IMR-90 (cell line): ENCODE measurements around the gene BICD1. TPM values are rescaled to one million over a fixed set of nuclear protein-coding genes. Genes with fewer than 3 reads are reported as not detected.

Experiments
- ATAC-seq: fragments of 200-7000 bp; cut with Tn5 transposase; 2 replicates; pipeline ENCODE4 v1.9.1; 2020; ENCODE audit warnings: low read depth, mild to moderate bottlenecking, moderate library complexity
- BruUV-seq: library from RNA; stranded (reverse); fragments of 400-500 nt; replicated peaks from 2 replicates; lab custom pipeline; 2021; lab: Mats Ljungman, UMichigan
- CTCF ChIA-PET: fragments of 300-600 bp; formaldehyde crosslinking; extraction: SDS; loops from one replicate; lab custom pipeline; 2021; ENCODE audit warnings: antibody characterized with exemption; lab: Yijun Ruan, JAX
- POLR2A ChIA-PET: fragments of 300-600 bp; sonication (Branson Sonifier 250); formaldehyde crosslinking; loops from one replicate; lab custom pipeline; 2022; ENCODE audit warnings: antibody characterized with exemption; ENCODE audit not compliant: unreplicated experiment; lab: Charles Lee
- DNase-seq: peaks from one replicate; pipeline ENCODE4 v3.0.0; 2013
- H2AFZ ChIP-seq: replicated peaks from 2 replicates; pipeline ENCODE3; 2013; ENCODE audit warnings: low read length, mild to moderate bottlenecking; ENCODE audit not compliant: poor library complexity
- H2AK5ac ChIP-seq: 2 replicates; pipeline ENCODE4 v1.6.1; 2013; ENCODE audit warnings: low read depth, low read length, inconsistent platforms
- H2AK9ac ChIP-seq: replicated peaks from 2 replicates; pipeline ENCODE3; 2013; ENCODE audit warnings: mild to moderate bottlenecking, low read depth, low read length, moderate library complexity; ENCODE audit not compliant: poor library complexity
- H2BK120ac ChIP-seq: 2 replicates; pipeline ENCODE4 v1.6.1; 2013; ENCODE audit warnings: low read depth, low read length, inconsistent platforms
- H2BK15ac ChIP-seq: 3 replicates; pipeline ENCODE4 v1.6.1; 2013; ENCODE audit warnings: low read depth, low read length, inconsistent platforms
- H2BK20ac ChIP-seq: 2 replicates; pipeline ENCODE4 v1.6.1; 2013; ENCODE audit warnings: low read depth, mild to moderate bottlenecking, inconsistent platforms, low read length, moderate library complexity
- H2BK5ac ChIP-seq: 2 replicates; pipeline ENCODE4 v1.6.1; 2013; ENCODE audit warnings: mild to moderate bottlenecking, low read depth, low read length, inconsistent platforms; ENCODE audit not compliant: poor library complexity, severe bottlenecking
- H3K14ac ChIP-seq: replicated peaks from 2 replicates; pipeline ENCODE4 v1.6.1; 2013; ENCODE audit warnings: low read depth, low read length, inconsistent platforms
- H3K18ac ChIP-seq: 2 replicates; pipeline ENCODE4 v1.6.1; 2013; ENCODE audit warnings: low read depth, low read length, control low read depth
- H3K23ac ChIP-seq: 2 replicates; pipeline ENCODE4 v1.6.1; 2013; ENCODE audit warnings: low read depth, low read length, inconsistent platforms
- H3K27ac ChIP-seq: 2 replicates; pipeline ENCODE4 v1.5.1; 2013; ENCODE audit warnings: mild to moderate bottlenecking, control low read depth, low read length; ENCODE audit not compliant: insufficient read depth
- H3K27me3 ChIP-seq: 2 replicates; pipeline ENCODE4 v1.6.1; 2013; ENCODE audit warnings: low read length; ENCODE audit not compliant: control insufficient read depth, insufficient read depth
- H3K36me3 ChIP-seq: 2 replicates; pipeline ENCODE4 v1.6.1; 2013; ENCODE audit warnings: low read length, mixed read lengths; ENCODE audit not compliant: control insufficient read depth, insufficient read depth
- H3K4ac ChIP-seq: 2 replicates; pipeline ENCODE4 v1.6.1; 2013; ENCODE audit warnings: low read depth, low read length, inconsistent platforms
- H3K4me1 ChIP-seq: 2 replicates; pipeline ENCODE4 v1.6.1; 2013; ENCODE audit warnings: low read length, mixed read lengths; ENCODE audit not compliant: control insufficient read depth, insufficient read depth
- H3K4me2 ChIP-seq: 2 replicates; pipeline ENCODE4 v1.6.1; 2013; ENCODE audit warnings: low read depth, mild to moderate bottlenecking, control low read depth, low read length, moderate library complexity
- H3K4me3 ChIP-seq: 2 replicates; pipeline ENCODE4 v1.5.1; 2013; ENCODE audit warnings: low read depth, mild to moderate bottlenecking, control low read depth, low read length, moderate library complexity; ENCODE audit not compliant: insufficient read depth
- H3K56ac ChIP-seq: 2 replicates; pipeline ENCODE4 v1.6.1; 2013; ENCODE audit warnings: low read length, inconsistent platforms; ENCODE audit not compliant: insufficient read depth; ENCODE audit errors: extremely low read depth
- H3K79me1 ChIP-seq, 2 experiments: 2 replicates each; pipeline ENCODE4 v1.6.1; 2013; ENCODE audit warnings: low read length in 2 of 2, inconsistent platforms in 1 of 2, low read depth in 1 of 2
- H3K9ac ChIP-seq: 2 replicates; pipeline ENCODE4 v1.6.1; 2013; ENCODE audit warnings: low read depth, low read length, control low read depth
- H3K9me1 ChIP-seq: 2 replicates; pipeline ENCODE4 v1.6.1; 2013; ENCODE audit warnings: low read length, inconsistent platforms; ENCODE audit not compliant: insufficient read depth
- H3K9me3 ChIP-seq: 2 replicates; pipeline ENCODE4 v1.6.1; 2013; ENCODE audit warnings: low read length; ENCODE audit not compliant: control insufficient read depth, insufficient read depth
- H4K20me1 ChIP-seq: 2 replicates; pipeline ENCODE4 v1.6.1; 2013; ENCODE audit warnings: low read length, inconsistent platforms; ENCODE audit not compliant: insufficient read depth
- H4K5ac ChIP-seq: 2 replicates; pipeline ENCODE4 v1.6.1; 2013; ENCODE audit warnings: mild to moderate bottlenecking, low read depth, low read length, control low read depth
- H4K8ac ChIP-seq, 2 experiments: 2 replicates each; pipeline ENCODE4 v1.6.1; 2013; ENCODE audit warnings: low read depth in 2 of 2, low read length in 2 of 2, control low read depth in 1 of 2, inconsistent platforms in 1 of 2
- H4K91ac ChIP-seq: 2 replicates; pipeline ENCODE4 v1.6.1; 2013; ENCODE audit warnings: low read depth, low read length, inconsistent platforms; ENCODE audit not compliant: insufficient read depth
- CEBPB ChIP-seq: IDR thresholded peaks from 2 replicates; pipeline ENCODE4 v1.6.1; 2012; ENCODE audit warnings: low read depth, low read length, improper control_type of control experiment
- CTCF ChIP-seq: conservative IDR thresholded peaks from 2 replicates; pipeline ENCODE4 v1.5.1; 2012; ENCODE audit warnings: mild to moderate bottlenecking, low read depth, low read length, improper control_type of control experiment
- ELK1 ChIP-seq: fragments of 150-350 bp; IDR thresholded peaks from 2 replicates; pipeline ENCODE4 v1.6.1; 2016; ENCODE audit warnings: low read depth, mild to moderate bottlenecking, low read length, moderate library complexity, borderline replicate concordance
- FOS ChIP-seq: fragments of 150-350 bp; IDR thresholded peaks from 2 replicates; pipeline ENCODE4 v1.6.1; 2016; ENCODE audit warnings: low read depth, low read length
- MAFK ChIP-seq: IDR thresholded peaks from 2 replicates; pipeline ENCODE4 v1.6.1; 2012; ENCODE audit warnings: low read depth, low read length, improper control_type of control experiment
- MAZ ChIP-seq: IDR thresholded peaks from 2 replicates; pipeline ENCODE4 v1.6.1; 2012; ENCODE audit warnings: low read depth, mild to moderate bottlenecking, low read length, improper control_type of control experiment, moderate library complexity, borderline replicate concordance
- RAD21 ChIP-seq: IDR thresholded peaks from 2 replicates; pipeline ENCODE4 v1.6.1; 2012; ENCODE audit warnings: low read length, improper control_type of control experiment
- RFX5 ChIP-seq: IDR thresholded peaks from 2 replicates; pipeline ENCODE4 v1.8.0; 2012; ENCODE audit warnings: low read depth, mild to moderate bottlenecking, low read length, moderate library complexity
- SMC3 ChIP-seq: fragments of 150-350 bp; IDR thresholded peaks from 2 replicates; pipeline ENCODE4 v1.6.1; 2016; ENCODE audit warnings: low read depth, mild to moderate bottlenecking, antibody characterized with exemption, low read length, moderate library complexity
- WGBS, 2 experiments: methylation state at CpG; one replicate each; pipeline versions ENCODE4 v1.1.5 to v1.1.7; 2013; ENCODE audit warnings: missing lambda C conversion rate in 2 of 2; ENCODE audit not compliant: insufficient read length in 1 of 2; ENCODE audit errors: extremely low coverage in 2 of 2; 5-methylcytosine and 5-hydroxymethylcytosine counted together
- dilution Hi-C: fragments of 300-500 bp; cut with HindIII; formaldehyde crosslinking; loops from one replicate; pipeline ENCODE4 v1.14.3; 2018; ENCODE audit warnings: low sequenced_read_pairs; ENCODE audit not compliant: unreplicated experiment
- in situ Hi-C: fragments of 300-500 bp; cut with MboI; formaldehyde crosslinking; loops from 3 replicates; pipeline ENCODE4 v1.14.3; 2019; ENCODE audit warnings: low sequenced_read_pairs, inconsistent platforms, mixed read lengths
- intact Hi-C: fragments of 100-400 bp; cut with micrococcal nuclease; formaldehyde crosslinking; loops from 2 replicates; pipeline ENCODE4 v1.10.0; 2022
- polyA plus RNA-seq, 3 experiments: library from polyadenylated mRNA; depleted of rRNA; stranded (reverse); fragments of >200 nt; gene quantifications; 2 replicates each; pipeline ENCODE4 v1.2.3, GENCODE V29; 2012; ENCODE audit warnings: low replicate concordance in 1 of 3
- total RNA-seq: library from RNA; depleted of rRNA; stranded (reverse); fragments of >200 nt; gene quantifications from 2 replicates; pipeline ENCODE4 v1.2.3, GENCODE V29; 2012

BICD1 gene
- total and polyA plus RNA-seq, 2 of the 4 experiments (the other 2 are of a cell fraction), result 17.2 to 21.8 TPM

- no peak overlapping the region for H3K4me2 ChIP-seq
- no peak overlapping the region for H2BK5ac ChIP-seq
- intact Hi-C loops, result no loop called here
- no peak overlapping the region for H3K27ac ChIP-seq
- no peak overlapping the region for H2BK20ac ChIP-seq
- no peaks in the 10 kb centered on the region for H3K27me3 ChIP-seq
- H3K79me1 ChIP-seq, result no peaks in the 10 kb centered on the region
- no CpG with 5 or more reads among the region's 5 CpGs for WGBS, 2 experiments
- ChIA-PET POLR2A (interaction anchor here (0.7 kb wide), 1 partner anchor 9 kb away, joined by 3 read pairs; no protein-coding TSS in a partner anchor), CTCF (no interaction called here)
- H3K36me3 ChIP-seq, result no peaks in the 10 kb centered on the region
- no peak overlapping the region for H2BK15ac ChIP-seq
- no peak for DNase-seq
- dilution Hi-C loops, result no loop called here
- H3K18ac ChIP-seq, result no peak overlapping the region
- TF ChIP-seq FOS, result no peak
- no peak for TF ChIP-seq MAZ
- no peak for TF ChIP-seq ELK1
- no peak for TF ChIP-seq SMC3
- TF ChIP-seq RAD21, result no peak
- no peak for TF ChIP-seq MAFK
- no peak for TF ChIP-seq CEBPB
- TF ChIP-seq RFX5, result no peak
- no peak for TF ChIP-seq CTCF
- no peak overlapping the region for H2BK120ac ChIP-seq
- ATAC-seq, result no peak
- no peak overlapping the region for H3K4me3 ChIP-seq
- H2AFZ ChIP-seq, result no peak overlapping the region
- H3K9me3 ChIP-seq, result no peaks in the 10 kb centered on the region
- H4K91ac ChIP-seq, result no peak overlapping the region
- H2AK9ac ChIP-seq, result no peak overlapping the region
- in situ Hi-C loops, result no loop called here
- H4K8ac ChIP-seq, result no peak overlapping the region
- H3K9ac ChIP-seq, result no peak overlapping the region
- H2AK5ac ChIP-seq, result 0 out of 2 replicates have a peak overlapping the region, but pooled peaks have one; percentile 56
- H3K4me1 ChIP-seq, result no peaks in the 10 kb centered on the region
- H3K14ac ChIP-seq, result no peak overlapping the region
- no peak overlapping the region for H3K23ac ChIP-seq
- no peaks in the 10 kb centered on the region; the same call in 1 of the 2 replicates for H3K9me1 ChIP-seq
- no peaks in the 10 kb centered on the region for H4K20me1 ChIP-seq
- H4K5ac ChIP-seq, result no peak overlapping the region
- no TSS peak for BruUV-seq
- H3K56ac ChIP-seq, result no peak overlapping the region
- no peak overlapping the region for H3K4ac ChIP-seq
Measured at GRCh38 chr12:32100888-32101287, 5.8 kb upstream of the BICD1 start.
